ENCODE results near the gene SPAST.
"Not testable (repeated sequence)": the region's sequence is repeated elsewhere in the genome, so short reads cannot be mapped to it uniquely, and the experiment has no call there.

The SPAST gene, protein sequence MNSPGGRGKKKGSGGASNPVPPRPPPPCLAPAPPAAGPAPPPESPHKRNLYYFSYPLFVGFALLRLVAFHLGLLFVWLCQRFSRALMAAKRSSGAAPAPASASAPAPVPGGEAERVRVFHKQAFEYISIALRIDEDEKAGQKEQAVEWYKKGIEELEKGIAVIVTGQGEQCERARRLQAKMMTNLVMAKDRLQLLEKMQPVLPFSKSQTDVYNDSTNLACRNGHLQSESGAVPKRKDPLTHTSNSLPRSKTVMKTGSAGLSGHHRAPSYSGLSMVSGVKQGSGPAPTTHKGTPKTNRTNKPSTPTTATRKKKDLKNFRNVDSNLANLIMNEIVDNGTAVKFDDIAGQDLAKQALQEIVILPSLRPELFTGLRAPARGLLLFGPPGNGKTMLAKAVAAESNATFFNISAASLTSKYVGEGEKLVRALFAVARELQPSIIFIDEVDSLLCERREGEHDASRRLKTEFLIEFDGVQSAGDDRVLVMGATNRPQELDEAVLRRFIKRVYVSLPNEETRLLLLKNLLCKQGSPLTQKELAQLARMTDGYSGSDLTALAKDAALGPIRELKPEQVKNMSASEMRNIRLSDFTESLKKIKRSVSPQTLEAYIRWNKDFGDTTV

DNA sequence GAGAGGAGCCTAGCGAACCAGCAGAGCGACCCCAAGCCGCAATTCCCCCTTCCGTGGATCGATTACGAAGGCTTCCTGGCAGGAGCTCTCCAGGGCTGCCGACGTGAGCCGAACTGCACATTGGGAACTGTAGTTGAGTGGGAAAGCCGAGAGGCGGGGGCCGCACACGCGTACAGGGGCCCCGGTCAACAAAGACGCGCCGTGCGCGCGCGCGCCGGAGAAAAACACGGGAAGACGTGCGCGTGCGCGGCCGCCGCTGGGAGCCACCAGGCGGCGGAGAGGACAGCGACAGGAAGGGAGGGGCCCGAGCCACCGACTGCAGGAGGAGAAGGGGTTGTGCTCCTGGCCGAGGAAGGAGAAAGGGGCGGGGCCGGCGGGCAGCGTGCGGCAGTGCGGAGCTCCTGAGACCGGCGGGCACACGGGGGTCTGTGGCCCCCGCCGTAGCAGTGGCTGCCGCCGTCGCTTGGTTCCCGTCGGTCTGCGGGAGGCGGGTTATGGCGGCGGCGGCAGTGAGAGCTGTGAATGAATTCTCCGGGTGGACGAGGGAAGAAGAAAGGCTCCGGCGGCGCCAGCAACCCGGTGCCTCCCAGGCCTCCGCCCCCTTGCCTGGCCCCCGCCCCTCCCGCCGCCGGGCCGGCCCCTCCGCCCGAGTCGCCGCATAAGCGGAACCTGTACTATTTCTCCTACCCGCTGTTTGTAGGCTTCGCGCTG is at the start of gene SPAST:
SPAST (plus strand) TSS at position 247 of the 711 bp plus-strand sequence; CDS start at position 523, 276 bp downstream.
- TF ChIP-seq, protein P1, sequence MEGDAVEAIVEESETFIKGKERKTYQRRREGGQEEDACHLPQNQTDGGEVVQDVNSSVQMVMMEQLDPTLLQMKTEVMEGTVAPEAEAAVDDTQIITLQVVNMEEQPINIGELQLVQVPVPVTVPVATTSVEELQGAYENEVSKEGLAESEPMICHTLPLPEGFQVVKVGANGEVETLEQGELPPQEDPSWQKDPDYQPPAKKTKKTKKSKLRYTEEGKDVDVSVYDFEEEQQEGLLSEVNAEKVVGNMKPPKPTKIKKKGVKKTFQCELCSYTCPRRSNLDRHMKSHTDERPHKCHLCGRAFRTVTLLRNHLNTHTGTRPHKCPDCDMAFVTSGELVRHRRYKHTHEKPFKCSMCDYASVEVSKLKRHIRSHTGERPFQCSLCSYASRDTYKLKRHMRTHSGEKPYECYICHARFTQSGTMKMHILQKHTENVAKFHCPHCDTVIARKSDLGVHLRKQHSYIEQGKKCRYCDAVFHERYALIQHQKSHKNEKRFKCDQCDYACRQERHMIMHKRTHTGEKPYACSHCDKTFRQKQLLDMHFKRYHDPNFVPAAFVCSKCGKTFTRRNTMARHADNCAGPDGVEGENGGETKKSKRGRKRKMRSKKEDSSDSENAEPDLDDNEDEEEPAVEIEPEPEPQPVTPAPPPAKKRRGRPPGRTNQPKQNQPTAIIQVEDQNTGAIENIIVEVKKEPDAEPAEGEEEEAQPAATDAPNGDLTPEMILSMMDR (IDR thresholded peaks at IDR 0.05; ENCODE audit: low read depth, low read length), result peak; percentile 32
- peak; percentile 87 for DNase-seq (ENCODE audit: extremely low read depth, low read depth)

DNA sequence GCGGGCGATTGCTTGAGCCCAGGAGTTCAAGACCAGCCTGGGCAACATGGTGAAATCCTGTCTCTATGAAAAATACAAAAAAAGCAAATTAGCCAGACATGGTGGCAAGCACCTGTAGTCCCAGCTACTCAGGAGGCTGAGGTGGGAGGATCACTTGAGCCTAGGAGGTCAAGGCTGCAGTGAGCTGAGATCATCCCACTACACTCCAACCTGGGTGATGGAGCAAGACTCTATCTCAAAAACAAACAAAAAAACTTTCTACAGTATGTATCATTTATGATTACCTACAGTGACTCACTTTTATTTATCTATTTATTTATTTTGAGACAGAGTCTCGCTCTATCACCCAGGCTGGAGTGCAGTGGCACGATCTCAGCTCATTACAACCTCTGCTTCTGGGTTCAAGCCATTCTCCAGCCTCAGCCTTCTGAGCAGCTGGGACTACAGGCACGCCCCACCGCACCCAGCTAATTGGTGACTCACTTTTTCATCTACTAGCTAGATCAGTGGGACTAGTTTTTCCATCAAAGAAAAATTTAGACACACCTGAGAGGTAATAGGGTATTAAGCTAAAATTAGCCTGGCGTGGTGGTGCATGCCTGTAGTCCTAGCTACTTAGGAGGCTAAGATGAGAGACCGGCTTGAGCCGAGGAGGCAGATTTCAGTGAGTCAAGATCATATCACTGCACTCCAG is 44.4 kb upstream of the SPAST start:
- DNase-seq (ENCODE audit: extremely low read depth, low read depth), result not testable (repeated sequence)

DNA sequence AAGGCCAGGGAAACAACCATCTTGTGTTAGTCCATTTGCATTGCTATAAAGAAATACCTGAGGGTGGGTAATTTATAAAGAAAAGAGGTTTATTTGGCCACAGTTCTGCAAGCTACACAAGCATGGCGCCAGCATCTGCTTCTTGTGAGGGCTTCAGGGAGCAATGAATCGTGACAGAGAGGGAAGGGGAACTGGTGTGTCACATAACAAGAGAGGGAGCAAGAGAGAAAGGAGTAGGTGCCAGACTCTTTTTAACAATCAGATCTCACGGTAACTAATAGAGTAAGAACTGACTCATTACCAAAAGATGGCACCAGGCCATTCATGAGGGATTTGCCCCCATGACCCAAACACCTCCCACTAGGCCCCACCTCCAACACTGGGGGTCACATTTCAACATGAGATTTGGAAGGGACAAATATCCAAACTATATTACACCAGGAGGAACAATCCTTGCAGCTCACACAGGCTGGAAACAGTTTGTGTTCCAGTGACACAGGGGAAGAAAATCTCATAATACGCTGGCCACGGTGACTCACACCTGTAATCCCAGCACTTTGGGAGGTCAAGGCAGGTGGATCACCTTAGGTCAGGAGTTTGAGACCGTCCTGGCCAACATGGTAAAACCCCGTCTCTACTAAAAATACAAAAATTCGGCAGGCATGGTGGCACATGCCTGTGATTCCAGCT is 29.0 kb upstream of the SPAST start:
- DNase-seq (ENCODE audit: extremely low read depth, low read depth), result not testable (repeated sequence)

DNA sequence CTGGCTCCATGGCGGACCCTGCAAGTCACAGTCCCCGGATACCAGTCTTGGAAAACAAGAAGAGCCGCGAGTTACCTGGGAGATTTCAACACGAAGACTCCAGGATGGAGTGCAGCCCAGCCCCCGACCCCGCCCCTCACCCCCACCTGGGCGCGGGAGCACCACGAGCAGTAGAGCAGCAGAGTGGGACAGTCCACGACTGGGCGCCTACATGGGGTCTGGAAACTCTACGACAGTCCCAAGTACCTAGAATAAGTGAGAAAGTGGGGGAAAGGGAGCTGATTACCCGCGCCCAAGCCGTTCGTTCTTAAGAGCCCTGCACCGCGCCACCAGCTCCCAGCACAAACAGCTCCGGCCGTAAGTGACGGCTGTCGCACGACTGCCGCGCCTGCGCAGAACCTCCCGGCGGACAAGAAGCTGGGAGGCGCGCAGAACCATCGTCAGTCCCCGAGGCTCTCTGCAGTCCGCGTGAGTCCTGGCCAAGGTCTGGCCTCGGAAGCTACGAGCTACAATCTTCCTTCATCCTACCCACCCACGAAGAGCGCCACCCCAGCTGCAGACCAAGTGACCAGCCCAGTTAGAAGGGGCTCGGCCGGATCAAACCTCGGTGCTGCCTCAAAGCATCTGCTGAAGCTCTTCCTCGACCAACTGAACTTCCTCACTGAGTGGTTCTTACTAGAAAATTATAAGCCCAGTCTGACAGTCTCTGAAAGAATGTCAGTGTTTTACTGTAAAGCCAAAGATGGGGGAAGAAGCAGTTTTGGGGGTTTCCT is 23.7 kb upstream of the SPAST start, which contains the start of gene DPY30:
DPY30 (minus strand) TSS at position 359 of the 773 bp plus-strand sequence; CDS start at position 10, 349 bp downstream.
- DNase-seq (ENCODE audit: extremely low read depth, low read depth), result peak; percentile 81

DNA sequence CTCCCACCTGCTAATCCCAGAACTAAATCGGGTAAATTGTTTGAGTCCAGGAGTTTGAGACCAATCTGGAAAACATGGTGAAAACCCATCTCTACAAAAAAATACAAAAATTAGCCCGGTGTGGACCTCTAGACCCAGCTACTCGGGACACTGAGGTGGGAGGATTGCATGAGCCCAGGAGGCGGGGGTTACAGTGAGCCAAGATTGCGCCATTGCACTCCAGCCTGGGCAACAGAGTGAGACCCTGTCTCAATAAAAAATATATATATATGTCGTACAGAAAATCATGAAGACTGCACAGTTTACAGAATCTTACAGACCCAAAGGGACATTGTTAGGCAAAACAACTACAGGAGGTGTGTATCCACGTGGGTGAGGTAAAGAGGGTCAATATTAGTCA is 19.8 kb upstream of the SPAST start:
- TF ChIP-seq, protein P1 (IDR thresholded peaks at IDR 0.05; ENCODE audit: low read depth, low read length), result no peak

More for the DNA sequence above, 23.7 kb upstream of the SPAST start, which contains the start of gene DPY30:
- TF ChIP-seq, protein P1 (IDR thresholded peaks at IDR 0.05; ENCODE audit: low read depth, low read length), result no peak

DNA sequence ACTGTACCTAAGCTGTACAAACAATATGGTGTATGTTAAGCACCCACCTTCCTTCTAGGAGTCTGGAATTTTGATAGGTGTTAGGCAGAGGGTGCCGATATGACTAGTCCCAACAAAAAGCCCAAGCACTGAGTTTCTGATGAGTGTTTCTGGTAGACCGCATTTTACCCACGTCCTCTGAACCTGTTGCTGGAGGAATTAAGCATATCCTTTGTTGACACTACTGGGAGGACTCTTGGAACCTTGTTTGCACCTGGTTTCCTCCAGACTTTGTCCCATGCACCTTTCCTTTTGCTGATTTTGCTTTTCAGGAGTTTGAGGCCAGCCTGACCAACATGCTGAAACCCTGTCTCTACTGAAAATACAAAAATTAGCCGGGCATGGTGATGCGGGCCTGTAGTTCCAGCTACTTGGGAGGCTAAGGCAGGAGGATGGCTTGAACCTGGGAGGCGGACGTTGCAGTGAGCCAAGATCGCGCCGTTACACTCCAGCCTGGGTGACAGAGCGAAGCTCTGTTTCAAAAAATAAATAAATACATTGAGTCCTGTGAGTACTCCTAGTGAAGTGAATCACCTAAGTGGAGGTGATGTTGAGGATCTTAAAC is 11.4 kb upstream of the SPAST start:
- TF ChIP-seq, protein P1 (IDR thresholded peaks at IDR 0.05; ENCODE audit: low read depth, low read length), result no peak
- DNase-seq (ENCODE audit: extremely low read depth, low read depth), result no peak

More for the DNA sequence above, 19.8 kb upstream of the SPAST start:
- DNase-seq (ENCODE audit: extremely low read depth, low read depth), result no peak

DNA sequence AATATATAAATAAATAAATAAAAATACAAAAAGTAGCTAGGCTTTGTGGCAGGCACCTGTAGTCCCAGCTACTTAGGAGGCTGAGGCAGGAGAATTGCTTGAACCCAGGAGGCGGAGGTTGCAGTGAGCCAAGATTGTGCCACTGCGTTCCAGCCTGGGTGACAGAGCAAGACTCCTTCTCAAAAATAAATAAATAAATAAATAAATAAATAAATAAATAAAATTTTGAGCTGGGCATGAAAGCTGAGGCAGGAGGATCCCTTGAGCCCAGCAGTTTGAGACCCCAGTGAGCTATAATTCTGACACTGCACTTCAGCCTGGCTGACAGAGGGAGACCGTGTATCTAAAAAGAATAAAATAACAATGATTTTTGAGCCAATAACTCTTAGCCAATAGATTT is 8.8 kb upstream of the SPAST start:
- DNase-seq (ENCODE audit: extremely low read depth, low read depth), result not testable (repeated sequence)

Measured in AG09319 (cell line).